ENCODE results near the gene FAM193B. TPM values are rescaled to one million over a fixed set of nuclear protein-coding genes. Genes with fewer than 3 reads are reported as not detected.
A peak's percentile ranks its signal among the peaks of the same experiment; 100 is the strongest.

Gene FAM193B
- total and polyA plus RNA-seq, 2 of the 13 experiments (the other 11 are each of a cell fraction or from before 2014, with no cell fraction given) = 21.2 to 40.9 TPM

GRCh38 chr5:177552839-177553455 lies 1.4 kb downstream of the FAM193B start (continued):
- TF ChIP-seq E2F5 (CRISPR knock-in tag; conservative IDR thresholded peaks at IDR 0.05) = no peak
- TF ChIP-seq MYPOP (CRISPR knock-in tag; IDR thresholded peaks at IDR 0.05) = no peak
- no peak for TF ChIP-seq FOXA1 (IDR thresholded peaks at IDR 0.05)
- 0 out of 2 replicates have a peak, but pooled peaks have one; percentile 4 for TF ChIP-seq FOXA1 (CRISPR knock-in tag; IDR thresholded peaks at IDR 0.05)
- TF ChIP-seq HNRNPL (IDR thresholded peaks at IDR 0.05; ENCODE audit: low read depth, low read length) = 0 out of 2 replicates have a peak, but pooled peaks have one; percentile 39
- TF ChIP-seq MTF1 (CRISPR knock-in tag; IDR thresholded peaks at IDR 0.05) = no peak
- TF ChIP-seq, protein P1, sequence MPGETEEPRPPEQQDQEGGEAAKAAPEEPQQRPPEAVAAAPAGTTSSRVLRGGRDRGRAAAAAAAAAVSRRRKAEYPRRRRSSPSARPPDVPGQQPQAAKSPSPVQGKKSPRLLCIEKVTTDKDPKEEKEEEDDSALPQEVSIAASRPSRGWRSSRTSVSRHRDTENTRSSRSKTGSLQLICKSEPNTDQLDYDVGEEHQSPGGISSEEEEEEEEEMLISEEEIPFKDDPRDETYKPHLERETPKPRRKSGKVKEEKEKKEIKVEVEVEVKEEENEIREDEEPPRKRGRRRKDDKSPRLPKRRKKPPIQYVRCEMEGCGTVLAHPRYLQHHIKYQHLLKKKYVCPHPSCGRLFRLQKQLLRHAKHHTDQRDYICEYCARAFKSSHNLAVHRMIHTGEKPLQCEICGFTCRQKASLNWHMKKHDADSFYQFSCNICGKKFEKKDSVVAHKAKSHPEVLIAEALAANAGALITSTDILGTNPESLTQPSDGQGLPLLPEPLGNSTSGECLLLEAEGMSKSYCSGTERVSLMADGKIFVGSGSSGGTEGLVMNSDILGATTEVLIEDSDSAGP (CRISPR knock-in tag; IDR thresholded peaks at IDR 0.05; ENCODE audit: borderline replicate concordance) = 0 out of 2 replicates have a peak, but pooled peaks have one; percentile 30
- TF ChIP-seq ZFAT (CRISPR knock-in tag; conservative IDR thresholded peaks at IDR 0.05) = no peak
- peak; percentile 7; the same call in 1 of the 2 replicates for TF ChIP-seq SALL1 (CRISPR knock-in tag; IDR thresholded peaks at IDR 0.05)
- TF ChIP-seq ZNF709 (CRISPR knock-in tag; IDR thresholded peaks at IDR 0.05) = no peak
- peak; percentile 57; the same call in 1 of the 2 replicates for TF ChIP-seq HIC2 (CRISPR knock-in tag; IDR thresholded peaks at IDR 0.05; ENCODE audit: low read depth)
- TF ChIP-seq NRL (CRISPR knock-in tag; IDR thresholded peaks at IDR 0.05; ENCODE audit: borderline replicate concordance) = no peak
- TF ChIP-seq HNF4A (CRISPR knock-in tag; IDR thresholded peaks at IDR 0.05) = no peak; the same call in 1 of the 2 replicates
- no peak for TF ChIP-seq GTF2F1 (IDR thresholded peaks at IDR 0.05; ENCODE audit: low read length)
- TF ChIP-seq ZNF441 (CRISPR knock-in tag; IDR thresholded peaks at IDR 0.05; ENCODE audit: borderline replicate concordance) = no peak
- no peak for TF ChIP-seq KMT2A (CRISPR knock-in tag; IDR thresholded peaks at IDR 0.05)
- no peak for TF ChIP-seq NKX3-1 (CRISPR knock-in tag; IDR thresholded peaks at IDR 0.05)
- no peak for TF ChIP-seq THRA (CRISPR knock-in tag; IDR thresholded peaks at IDR 0.05; ENCODE audit: borderline replicate concordance)
- TF ChIP-seq, protein P2, sequence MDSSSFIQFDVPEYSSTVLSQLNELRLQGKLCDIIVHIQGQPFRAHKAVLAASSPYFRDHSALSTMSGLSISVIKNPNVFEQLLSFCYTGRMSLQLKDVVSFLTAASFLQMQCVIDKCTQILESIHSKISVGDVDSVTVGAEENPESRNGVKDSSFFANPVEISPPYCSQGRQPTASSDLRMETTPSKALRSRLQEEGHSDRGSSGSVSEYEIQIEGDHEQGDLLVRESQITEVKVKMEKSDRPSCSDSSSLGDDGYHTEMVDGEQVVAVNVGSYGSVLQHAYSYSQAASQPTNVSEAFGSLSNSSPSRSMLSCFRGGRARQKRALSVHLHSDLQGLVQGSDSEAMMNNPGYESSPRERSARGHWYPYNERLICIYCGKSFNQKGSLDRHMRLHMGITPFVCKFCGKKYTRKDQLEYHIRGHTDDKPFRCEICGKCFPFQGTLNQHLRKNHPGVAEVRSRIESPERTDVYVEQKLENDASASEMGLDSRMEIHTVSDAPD (CRISPR knock-in tag; IDR thresholded peaks at IDR 0.05) = no peak
- TF ChIP-seq HNRNPUL1 (IDR thresholded peaks at IDR 0.05; ENCODE audit: low read depth, low read length) = no peak
- no peak for TF ChIP-seq ATF7 (IDR thresholded peaks at IDR 0.05)
- TF ChIP-seq ATF7 (CRISPR knock-in tag; IDR thresholded peaks at IDR 0.05) = no peak
- no peak for TF ChIP-seq AHR (CRISPR knock-in tag; IDR thresholded peaks at IDR 0.05)
- TF ChIP-seq PITX1 (CRISPR knock-in tag; IDR thresholded peaks at IDR 0.05) = no peak
